Stimulated activated CD4-positive, alpha-beta T cell treated with anti-CD3 and anti-CD28 coated beads, Interleukin-1b, Interleukin-23, amount 100 ng/mL, for 4 hours (primary cell): ENCODE results near the gene SUSD3.

Experiments
- DNase-seq, 2 donors: peaks; one replicate each; pipeline ENCODE4 v3.0.0-alpha.2; 2020; ENCODE audit warnings: low read depth in 2 of 2

Gene SUSD3

DNA sequence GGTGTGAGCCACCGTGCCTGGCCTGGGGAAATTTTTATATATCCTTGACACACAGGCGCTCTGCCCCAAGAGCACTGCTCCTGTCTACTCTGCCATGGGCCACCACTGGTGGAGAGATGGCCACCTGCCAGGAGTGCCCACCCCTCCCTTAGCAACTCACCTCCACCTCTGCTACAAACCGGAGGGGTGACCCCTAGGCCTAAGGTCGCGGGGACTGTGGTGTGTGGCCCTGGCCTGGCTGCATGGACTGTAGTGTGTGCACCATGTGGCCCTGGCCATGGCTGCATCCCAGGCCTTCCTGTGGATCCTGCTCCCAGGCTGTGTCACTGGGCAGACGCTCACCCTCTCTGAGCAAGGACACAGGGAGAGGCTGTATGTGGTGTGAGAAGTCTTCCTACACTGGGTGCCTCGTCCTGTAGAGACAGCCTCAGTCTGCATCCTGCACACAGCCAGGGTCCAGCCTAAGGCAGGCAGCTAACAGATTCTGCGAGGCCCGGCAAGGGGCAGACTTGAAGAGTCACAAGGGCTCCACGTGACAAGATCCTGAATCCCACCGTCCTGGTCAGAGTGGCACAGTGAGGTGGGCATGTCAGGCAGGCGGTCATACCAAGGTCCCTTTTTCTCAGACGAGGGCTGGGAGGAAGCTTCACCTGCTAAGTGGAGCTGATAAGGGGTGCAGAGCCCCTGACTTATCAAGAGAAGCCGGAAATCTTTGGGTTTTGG lies 65.2 kb downstream of the SUSD3 start:
- no peak for DNase-seq

DNA sequence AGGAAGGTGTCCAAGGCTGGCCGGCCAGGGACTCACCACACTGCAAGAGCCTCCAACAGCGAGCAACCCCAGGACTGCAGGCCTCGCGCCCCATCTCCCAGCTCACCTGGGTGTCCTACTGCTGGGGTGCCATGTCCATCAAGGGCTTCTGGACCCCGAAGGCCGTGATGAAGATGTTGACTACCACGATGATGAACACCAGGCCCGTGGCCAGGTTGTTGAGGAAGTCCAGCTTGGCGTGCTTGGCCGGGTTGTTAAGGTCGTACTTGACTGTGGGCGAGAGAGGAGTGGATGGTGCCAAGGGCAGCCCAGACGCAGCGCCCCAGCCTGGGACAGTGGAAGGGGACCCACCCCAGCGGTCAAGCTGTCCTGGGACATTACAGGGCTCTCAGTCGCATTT lies 66.3 kb downstream of the SUSD3 start:
- no peak for DNase-seq

DNA sequence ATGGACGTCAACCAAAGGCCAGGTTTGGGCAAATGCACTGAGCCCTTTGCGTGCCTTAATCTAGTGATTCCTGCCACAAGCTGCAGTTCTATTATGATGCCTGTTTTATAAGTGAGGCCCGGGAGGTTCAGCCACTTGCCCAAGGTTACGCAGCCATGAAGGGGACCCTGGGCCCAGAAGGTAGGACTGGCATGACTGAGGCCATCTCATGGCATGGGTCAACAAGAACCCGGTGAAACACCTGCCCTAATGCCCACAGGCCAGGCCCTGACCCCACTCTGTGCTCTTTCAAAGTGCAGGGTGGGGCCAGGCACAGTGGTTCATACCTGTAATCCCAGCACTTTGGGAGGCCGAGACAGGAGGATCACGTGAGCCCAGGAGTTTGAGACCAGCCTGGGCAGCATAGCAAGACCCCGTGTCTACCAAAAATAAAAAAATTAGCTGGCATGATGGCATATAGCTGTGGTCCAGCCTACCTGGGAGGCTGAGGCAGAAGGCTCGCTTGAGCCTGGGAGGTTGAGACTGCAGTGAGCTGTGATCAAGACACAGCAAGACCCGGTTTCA lies 66.9 kb downstream of the SUSD3 start:
- DNase-seq, result no peak

DNA sequence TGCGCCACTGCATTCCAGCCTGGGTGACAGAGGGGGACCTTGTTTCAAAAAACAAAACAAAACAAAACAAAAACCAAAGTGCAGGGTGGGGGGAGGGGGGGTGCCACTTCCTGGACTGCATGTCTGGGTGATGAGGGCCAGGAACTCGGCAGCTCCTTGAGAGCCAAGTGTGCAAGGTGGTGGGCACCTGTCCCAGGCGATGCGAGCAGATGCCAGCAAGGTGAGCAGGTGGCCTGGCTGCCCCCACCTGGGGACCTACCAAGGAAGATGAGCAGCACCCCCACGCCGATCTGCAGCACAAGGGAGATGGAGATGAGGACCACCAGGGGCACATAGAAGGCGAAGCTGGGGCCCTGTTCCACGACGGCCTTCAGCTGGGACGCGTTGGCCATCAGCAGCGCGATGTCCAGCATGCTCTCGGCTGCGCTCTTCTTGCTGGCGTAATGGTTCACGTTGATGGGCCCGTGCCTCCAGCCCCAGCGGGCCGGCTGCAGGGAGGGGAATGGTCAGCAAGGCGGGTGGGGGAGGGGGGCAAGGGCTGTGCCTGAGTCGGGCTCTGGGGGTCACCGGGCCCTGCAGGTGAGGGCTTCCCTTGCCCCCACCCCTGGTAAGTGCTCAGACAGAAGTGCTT lies 67.8 kb downstream of the SUSD3 start:
- no peak for DNase-seq

DNA sequence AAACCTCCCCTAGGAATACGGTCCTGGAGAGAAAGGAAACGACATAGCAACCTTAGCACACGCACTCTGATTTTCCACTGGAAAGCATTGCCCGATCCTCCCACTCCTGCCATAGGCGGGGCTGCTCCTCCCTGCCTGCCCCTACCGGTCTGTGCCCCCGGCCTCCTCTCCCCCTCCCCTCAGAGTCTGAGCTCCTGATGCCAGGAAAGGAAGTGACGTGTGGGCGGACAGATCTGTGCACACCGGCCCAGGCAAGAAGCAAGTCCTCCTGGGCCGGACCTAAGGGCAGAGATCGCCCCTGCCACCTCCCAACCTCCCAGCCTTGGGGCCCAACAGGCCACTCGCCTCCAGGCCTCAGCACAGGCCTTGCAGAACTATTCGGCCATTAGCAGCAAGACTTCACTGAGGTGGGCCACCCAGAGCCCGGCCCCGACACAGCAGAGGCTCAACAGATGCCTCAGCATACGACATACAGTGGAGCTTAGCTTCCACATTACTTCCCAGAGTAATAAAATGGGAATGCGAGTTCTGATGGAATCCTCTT lies 68.4 kb downstream of the SUSD3 start:
- DNase-seq, result no peak

DNA sequence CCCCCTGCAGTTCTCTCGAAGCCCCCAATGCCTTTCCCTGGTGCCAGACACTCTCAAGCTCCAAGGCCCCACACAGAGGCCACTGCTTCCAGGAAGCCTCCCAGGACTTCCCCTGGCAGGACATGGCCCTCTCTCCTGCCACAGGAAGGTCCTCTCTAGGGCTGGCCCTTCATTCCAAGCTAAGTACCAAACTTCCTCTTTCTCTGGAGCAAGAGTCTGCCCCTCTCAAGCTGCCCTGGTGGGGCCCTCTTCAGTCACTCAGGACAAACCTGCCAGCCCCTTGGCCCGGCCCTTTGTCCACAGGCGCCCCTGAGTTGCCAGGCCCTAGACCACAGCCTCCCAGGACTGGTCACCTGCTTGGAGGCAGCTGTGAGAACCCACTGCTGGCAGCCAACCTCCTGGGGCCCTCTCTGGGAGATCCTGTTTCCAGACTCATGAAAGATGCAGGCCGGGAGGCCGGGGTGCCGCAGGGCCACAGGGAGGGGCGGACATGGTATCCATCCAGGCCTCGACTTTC lies 69.0 kb downstream of the SUSD3 start:
- DNase-seq, result no peak

DNA sequence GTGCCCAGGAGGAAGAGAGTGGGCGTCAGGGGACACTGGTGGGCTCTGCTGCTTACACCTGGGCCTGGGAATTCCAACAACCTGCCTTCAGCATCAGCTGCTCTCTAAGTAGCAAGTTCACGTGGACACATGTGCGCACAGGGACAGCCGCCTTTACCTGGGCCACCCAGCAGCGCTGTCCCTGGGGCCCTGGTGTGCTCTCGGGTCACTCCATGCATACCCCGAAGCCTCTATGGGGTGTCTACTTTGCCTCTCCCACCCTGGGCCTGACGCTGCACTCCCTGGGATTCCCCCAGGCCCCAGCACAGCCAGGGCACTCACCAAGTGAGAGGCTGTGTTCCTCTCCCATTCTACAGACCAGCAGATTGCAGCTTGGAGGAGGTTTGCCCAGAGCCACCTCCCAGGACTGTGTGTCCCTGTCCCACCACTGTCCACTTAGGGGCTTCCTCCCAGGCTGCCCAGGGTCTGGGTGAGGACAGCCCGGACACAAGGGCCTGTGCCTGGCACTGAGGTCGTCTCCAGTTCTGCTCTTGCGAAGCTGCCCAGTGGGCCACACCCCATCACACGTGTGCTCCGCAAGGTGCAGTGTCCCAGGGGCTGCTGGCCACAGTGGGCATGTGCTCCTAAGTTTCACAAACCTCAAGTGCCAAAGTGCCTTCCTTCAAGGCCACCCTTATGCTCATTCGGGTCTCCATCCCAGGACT lies 69.7 kb downstream of the SUSD3 start:
- DNase-seq, result no peak

DNA sequence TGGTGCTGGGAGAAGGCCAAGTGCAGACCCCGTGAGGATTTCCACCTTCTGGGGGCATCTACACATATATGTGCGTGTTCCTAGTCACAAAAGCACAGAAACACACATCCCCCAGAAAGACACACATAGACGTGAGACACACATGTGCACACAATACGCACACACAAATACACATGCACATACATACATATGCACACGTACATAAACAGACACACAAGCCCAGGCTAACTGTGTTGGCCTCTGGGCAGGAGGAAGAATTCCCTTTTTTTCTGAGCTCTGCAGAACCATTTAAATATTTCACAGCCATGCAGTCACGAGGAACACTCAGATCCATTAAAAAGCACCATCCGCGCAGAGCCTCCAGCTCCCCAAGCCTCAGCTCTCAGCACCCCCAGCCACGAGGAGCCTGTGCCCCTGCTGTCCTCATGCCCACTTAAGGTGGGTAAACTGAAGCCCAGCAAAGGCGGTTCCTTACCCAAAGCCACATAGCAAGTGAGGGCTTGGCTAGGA lies 70.3 kb downstream of the SUSD3 start:
- DNase-seq, result no peak

DNA sequence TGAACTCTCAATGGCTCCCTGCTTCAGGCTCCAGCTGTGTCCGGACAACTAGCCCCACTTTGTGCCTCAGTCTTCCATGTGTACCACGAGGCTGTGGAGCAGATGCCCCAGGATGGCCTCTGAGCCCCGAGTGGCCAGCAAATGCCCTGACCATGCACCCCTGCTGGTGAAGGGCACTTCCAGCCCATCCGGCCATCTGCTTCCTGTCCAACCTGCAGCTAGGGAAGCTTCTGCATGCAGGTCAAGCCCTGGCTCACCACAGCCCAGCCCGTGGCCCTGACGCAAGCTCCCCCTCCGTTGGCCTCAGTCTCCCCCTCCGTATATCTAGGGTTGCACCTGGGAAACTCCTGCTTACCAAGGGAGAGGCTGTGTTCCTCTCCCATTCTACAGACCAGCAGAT lies 70.8 kb downstream of the SUSD3 start:
- no peak for DNase-seq

DNA sequence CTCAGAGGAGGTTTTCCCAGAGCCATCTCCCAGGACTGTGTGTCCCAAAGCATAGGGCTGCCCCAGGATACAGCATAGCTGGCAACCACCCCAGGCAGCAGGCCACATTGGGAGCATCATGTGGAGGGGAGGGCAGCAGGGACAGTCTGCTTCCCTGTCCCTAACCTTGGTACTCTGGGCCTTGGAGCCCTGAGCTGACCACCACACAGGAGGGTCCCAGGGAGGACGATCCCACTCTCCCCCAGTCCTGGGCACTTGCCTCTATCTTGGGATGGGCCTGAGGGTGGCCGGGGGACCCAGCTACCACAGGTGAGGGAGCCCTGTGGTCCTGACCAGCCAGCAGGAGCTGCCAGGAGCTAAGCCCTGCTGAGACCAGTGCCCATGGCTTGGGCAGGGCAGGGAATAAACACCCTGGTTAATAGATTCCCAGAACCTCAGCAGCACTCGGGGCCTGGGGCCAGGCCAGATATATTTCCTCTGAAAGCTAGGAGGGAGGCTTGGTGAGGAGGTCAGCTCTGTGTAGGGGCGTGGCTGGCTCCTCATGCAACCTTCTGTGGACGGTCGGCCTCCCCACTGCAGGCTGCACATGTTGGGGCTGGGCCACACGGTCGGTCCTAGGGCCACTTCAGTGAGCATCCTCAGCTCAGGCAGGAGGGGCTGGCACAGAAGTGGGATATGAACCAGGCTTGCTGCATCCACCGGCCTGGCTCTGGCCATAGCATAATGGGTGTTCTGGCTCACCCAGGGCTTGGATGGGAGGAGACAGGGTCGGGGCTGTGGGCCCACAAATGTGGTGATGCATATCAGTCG lies 71.4 kb downstream of the SUSD3 start:
- no peak for DNase-seq

DNA sequence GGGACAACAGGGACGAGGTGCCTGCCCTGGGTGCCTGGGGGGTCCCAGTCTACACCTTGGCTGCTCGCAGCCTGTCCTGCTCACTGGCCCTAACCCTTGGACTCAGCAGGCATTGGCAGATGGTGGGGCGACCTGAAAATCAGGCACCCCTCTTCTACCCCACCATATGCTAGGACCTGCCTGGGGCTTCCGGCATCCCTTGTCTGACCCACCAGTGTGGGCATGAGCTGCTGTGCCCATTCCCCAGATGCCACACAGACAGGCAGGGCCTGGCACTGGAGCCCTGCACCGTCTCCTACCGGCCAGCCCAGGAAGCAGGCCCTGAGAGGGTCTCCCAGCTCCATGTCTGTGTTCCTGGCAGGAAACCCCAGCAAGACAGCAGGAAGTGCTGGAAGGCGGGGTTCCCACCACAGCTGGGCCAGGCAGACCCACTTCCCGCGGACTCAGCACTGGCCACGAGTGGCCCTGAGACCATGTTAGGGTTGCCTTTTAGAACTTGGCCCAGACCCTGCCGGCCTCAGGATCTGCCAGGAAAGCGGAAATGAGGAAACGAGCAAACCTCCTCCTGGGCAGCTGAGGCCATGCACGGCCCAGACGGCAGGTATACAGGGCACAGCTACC lies 72.5 kb downstream of the SUSD3 start:
- DNase-seq, result no peak

DNA sequence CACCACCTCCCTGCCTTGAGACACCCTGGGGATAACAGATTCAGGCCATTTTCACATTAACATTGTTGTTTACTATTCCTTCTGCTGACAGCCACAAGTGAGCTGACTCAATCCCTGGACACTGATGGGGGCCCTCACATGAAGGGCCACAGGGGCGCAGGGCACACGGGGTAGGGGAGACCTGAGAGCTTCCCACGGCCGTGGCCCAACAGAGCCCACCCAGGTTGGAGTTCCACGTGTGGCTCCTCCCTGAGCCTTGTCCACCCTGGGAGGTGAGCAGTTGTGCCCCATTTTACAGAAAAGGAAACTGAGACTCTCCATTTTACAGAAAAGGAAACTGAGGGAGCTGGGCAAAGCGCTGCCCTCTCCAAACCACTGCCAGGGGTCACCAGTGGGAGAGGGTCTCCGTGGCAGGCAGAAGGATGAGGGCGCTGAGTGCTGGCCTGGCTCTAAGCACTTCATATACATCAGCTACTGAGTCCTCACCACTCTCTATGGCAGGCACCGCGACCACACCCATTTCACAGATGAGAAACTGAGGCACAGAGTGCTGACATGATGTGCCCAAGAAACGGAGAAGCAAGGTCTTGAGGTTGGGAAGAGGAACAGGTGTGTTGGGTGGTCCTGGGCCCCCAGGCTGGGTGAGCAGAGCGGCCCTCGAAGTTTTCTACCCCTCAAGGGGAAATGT lies 73.2 kb downstream of the SUSD3 start:
- DNase-seq, result no peak

DNA sequence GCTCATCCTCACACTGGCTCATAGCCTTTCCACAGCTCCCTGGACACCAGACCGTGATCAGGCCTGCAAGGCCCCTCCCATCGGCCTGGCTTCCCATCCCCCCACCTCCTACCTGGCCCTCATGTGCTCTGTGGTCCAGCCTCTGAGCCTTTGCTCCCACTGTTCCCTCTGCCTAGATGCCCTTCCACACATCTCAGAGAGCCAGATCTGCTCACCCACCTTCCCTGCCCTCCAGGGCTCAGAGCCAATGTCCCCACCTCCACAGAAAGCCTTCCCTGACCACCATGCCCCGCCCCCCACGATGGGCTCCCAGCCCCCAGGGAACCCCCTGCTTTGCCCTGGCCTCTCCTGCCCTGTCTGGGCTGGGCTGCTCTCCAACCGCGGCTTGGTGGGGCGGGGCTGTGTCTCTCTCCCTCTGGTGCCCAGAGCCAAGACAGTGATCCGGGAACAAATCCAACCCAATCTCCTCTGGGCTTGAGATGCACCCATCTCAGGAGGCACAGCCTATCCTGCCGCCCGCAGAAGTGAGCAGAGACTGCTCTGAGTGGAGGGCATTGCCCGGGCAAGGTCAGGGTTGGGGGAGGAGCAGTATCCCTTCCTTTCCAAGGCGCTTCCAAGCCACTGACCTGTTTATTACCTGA lies 73.9 kb downstream of the SUSD3 start:
- no peak for DNase-seq

DNA sequence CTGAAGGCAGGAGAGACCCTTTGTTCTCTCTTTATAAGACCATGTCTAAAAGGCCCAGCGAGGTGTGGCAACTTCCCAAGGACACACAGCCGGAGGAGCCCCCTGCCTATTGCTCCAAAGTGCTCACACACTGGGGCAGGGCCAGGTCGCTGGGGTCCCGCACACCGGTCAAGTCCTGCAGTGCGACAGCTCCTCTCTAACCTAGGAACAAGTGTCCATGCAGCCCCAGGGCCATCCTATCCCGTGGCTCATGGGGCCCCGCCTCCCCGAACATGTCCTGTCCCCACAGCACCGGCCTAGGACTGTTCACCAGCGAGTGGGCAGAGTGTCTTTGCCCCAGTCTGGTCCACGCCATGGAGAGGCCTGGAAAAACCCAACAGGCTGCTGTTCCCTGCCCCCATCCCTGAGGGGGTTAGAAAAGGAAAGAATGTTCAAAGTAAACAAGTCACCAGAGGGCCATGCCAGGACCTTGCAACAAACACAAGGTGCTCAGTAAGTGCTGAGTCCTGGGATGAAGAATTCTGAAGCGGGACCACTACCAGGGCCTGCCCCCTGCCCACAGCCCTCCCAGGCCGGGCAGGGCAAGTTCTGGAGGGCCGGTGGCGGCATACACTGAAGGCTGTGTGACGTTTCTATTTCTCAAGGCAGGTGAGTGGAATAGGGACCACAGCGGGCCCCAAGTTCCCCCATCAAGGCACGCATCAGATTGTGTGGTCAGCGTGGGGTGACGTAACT lies 74.6 kb downstream of the SUSD3 start:
- DNase-seq, result no peak

DNA sequence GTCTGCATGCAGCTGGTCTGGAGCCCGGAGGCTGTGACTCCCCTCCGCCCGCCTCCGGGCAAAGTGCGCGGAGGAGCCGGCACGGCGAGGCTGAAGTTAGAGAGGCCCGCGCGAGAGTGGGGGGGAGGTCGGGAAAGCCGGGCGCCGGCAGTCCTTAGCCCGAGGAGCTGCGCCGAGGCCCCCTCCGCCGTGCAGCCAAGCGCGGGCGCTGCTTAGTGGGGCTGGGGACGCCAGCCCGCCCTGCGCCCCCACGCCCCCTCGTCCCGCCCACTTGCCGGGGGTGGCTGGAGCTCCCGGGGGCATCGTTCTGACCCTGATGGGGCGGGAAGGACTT lies 75.1 kb downstream of the SUSD3 start:
- peak in 1 of 2 donors; percentile 29 for DNase-seq

DNA sequence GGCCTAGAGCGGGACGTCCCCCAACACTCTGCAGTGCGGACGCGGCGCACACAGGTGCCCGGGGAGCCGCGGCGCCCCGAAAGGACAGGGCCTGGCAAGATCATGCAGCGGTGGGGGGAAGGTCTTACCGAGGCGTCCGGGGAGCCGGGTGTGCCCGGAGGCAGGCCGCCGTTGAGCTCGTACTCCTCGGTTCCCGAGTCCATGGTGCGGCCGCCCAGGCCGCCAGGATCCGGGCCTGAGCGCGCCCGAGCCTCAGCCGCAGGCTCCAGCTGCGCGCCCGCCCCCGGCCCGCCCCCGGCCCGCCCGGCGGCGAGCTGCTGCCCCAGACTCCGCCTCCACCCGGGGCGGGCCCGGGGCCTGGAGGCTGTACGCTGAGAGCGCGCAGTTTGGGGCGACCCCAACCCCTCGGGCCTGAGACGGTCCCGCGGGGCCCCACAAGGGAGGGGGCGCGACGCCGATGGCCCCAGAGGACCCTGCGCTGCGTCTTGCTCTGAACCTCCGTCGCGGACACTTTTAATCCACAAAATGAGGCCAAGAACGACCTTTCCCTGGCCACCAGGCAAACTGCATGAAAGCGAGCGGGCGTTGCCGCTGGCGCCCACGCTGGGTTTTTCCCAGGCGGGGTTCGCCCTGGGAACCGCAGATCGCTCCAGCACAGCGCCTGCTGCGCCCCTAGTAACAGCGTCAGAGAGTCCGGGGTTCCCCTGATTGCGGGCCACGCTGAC lies 75.7 kb downstream of the SUSD3 start, which contains the start of gene NINJ1:
Gene NINJ1, minus strand, starts transcription at position 237 of the 725 bp plus-strand sequence. Its CDS starts 34 bp downstream, at position 203.
- peak; percentile 84 to 85 for DNase-seq
